NCI-H1092 (cell line): ENCODE data around the gene ABCB1.

Experiments
- DNase-seq: peaks from one replicate; lab custom pipeline; 2025; lab: John Stamatoyannopoulos, UW

The ABCB1 gene

DNA sequence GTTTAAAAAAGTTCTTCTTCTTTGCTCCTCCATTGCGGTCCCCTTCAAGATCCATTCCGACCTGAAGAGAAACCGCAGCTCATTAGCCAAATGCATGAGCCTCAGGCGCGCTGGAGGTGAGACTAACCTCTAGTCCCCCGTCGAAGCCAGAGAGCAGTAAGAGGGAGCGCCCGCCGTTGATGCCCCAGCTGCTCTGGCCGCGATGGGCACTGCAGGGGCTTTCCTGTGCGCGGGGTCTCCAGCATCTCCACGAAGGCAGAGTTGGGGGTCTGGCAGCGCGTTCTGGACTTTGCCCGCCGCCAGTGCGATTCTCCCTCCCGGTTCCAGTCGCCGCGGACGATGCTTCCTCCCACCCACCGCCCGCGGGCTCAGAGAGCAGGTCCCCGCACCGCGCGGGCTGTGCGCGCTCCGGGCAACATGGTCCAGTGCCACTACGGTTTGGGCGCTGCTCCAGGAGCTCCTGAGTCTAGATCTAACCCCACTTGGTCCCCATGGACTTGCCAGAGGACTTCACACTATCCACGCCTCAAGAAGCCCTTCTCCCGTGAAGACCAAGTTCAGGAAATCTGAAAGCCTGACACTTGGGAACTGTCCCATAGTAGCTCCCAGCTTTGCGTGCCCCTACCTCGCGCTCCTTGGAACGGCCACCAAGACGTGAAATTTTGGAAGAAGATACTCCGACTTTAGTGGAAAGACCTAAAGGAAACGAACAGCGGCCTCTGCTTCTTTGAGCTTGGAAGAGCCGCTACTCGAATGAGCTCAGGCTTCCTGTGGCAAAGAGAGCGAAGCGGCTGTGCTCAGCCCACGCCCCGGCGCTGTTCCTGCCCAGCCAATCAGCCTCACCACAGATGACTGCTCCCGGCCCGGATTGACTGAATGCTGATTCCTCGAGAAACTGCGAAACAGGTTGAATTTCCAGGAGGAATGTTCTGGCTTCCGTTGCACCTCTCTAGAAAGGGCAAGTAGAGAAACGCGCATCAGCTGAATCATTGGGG lies at the start of gene ABCB1:
Gene ABCB1, minus strand, starts transcription at position 755 of the 995 bp plus-strand sequence. Its CDS starts 700 bp downstream, at position 55.
- peak; percentile 2 for DNase-seq

DNA sequence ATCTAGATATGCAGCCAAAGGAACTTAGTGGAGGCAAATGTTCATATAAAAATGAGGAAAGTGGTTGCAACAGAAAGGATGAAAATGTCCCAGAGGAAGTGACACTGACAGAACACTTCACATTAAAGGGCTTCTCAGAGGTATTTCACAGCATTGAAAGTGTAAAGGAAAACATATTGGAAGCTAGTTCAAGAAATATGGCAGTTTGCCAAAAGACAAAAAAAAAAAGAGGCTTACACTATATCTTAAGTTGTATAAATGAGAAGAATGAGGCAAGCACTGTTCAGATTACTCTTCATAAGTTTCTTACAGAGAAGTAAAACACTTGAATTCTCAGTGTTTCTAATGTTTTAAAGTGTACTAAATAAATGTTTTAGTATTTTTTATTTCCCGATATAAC lies 47.6 kb upstream of the ABCB1 start:
- DNase-seq: no peak

DNA sequence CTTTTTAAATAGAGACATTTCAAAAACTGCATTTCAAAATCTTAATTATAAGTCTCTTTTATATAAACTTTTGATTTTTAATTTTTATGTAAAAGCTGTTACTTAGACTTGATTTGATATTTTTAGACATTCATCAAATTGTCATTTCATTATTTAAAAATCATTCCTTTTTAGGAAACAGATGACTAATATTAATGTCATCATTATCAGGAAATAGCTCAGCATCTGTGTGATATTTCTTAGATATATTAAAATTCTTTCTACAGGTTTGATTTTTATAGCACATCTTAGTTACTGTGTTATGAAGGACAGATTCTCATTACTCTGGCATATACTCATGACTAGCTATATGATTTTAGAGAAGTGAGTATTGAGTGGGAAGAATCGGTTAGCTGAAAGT lies 44.8 kb upstream of the ABCB1 start:
- DNase-seq: no peak

DNA sequence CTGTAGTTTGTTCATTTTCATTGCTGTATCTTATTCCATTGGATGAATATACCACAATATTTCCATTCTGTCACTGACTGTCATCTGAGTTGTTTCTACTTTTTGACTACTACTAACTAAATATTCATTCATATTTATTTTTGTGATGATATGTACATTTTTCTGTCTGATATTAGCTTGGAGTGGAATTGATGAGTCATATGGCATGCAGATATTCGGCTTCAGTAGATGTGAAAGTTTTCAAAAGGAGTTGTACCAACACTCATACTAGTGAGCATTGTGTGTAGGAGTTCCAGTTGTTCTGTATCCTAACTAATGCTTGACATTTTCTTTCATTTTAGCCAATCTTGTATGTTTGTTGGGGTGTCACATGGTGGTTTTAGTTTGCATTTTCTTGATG lies 35.2 kb upstream of the ABCB1 start:
- no peak for DNase-seq

DNA sequence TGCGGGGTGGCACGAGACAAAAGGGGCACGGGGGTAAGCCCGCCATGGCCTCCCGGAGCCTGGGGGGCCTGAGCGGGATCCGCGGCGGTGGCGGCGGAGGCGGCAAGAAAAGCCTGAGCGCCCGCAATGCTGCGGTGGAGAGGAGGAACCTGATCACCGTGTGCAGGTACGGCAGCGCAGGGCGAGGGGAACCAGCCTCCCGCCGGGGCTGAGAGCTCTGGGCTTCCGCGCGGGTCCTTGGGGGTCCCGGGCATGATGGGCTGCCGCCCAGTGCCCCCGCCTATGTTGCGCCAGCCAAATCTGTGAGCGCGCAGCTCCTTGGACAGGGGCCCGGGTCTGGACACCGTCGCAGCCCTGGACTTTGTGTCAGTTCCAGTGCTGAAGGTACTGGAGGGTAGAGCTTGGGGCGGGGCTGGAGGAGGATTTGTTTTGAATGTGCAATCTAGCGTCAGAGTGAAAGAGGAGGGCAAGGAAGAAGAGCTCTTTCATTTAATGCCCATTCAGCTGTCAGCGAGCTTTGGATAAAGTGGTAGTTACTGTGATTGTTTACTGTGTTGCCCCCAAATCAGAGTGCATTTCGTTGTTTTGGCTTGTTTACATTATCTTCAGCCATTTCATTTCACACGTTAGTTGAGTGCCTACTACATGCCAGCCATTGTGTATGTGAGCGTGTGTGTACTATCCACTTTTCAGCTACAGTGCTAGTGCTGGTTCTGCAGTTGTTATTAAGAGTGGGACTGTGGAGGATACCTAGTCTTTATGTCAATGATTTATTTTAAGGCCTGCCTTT lies 28.3 kb upstream of the ABCB1 start:
- peak; percentile 53 for DNase-seq

DNA sequence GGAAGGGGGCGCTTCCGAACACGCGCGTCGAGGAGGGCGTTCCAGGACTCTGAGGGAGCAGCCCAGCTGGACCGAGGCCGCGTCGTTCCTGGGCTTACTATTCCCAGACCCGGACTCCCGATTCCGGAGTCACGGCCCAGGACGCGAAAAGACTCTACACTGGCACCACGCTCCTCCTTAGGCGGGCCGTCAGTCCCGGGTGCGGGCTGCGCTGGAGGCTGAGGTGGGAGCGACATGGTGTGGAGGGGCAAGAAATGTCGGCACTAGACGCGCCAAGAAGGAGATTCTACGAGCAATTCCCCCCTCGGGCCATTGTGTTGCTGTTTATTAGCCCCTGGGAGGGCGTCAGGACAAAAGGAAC lies 26.9 kb upstream of the ABCB1 start:
- DNase-seq: peak; percentile 35

DNA sequence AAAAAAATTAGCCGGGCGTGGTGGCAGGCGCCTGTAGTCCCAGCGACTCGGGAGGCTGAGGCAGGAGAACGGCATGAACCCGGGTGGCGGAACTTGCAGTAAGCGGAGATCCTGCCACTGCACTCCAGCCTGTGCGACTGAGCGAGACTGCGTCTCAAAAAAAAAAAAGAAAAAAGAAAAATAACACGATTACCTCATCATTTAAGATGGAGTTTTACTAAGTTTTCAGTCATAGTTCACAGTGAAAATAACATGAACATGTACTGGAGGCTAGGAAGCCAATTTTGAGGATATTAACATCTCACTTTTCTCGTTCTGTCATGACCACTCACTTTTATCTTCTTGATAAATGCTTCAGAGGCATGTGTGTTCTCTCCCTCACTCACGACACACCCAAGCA lies 24.4 kb upstream of the ABCB1 start:
- no peak for DNase-seq

DNA sequence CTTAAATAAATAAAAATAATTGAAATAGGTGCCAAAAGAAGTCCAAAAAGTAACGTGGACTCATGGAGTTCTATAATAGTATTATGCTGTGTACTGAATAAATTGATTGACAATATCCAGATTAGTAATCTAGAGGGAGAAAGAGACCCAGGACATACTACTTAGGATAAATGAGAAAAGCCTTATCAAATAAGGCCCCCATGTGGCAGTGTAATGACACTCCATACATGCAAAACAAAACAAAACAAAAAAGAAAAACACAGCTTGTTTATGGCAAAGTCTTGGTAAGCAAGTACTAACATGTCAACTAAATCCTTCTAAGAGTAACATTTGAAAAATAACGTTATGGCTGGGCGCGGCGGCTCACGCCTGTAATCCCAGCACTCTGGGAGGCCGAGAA lies 23.9 kb upstream of the ABCB1 start:
- DNase-seq: no peak

DNA sequence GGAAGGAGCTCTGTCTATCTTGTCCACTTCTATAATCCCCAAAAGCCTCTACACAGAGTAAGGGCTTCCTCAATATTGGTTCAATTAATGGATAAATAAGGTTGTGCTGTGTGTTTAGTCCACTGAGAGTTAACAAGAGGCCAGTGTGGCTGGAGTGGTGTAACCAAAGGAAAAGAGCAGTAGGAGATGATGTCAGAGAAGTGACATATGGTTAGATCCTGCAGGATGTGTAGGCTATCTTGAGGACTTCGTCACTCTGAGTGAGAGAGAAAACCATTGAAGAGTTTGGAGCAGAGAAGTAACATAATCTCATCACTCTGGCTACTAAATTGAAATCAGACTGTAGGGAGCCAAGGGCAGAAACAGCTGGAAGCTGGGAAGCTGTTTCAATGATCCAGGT lies 14.5 kb upstream of the ABCB1 start:
- DNase-seq: no peak

DNA sequence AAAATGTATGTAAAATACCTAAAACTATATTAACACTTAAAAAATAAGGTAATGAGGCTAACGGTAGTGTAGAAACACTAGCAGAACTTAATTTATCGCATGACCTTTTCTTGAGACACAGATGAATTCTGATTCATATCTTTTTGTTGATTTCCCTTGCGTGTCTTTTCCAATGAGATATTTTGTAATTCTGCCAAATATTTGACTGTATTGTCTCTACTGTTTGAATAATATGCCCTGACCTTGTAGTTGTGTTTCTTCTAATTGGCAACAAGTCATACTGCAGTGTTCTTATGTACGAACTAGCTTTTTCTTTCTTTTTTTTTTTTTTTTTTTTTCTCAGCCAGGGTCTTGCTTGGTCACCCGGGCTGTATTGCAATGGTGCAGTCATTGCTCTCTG lies 9.2 kb upstream of the ABCB1 start:
- no peak for DNase-seq

DNA sequence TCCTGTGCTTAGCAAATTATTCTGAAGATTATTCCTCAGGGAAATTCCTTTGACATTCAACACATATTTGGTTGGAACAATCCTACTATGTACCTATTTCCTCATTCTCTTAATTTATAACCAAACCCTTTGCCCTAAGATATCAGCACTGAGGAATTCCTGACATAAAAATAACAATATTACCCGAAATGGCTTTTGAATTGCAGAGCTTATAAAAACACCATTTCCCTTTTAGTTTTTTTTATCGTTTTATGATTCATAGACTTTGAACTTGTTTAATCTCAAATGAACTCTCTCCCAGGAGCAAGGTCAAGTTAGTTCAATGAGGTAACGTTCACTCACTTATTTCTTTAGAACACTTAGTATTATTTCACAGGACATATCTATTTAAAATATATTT lies 7.7 kb upstream of the ABCB1 start:
- DNase-seq: no peak

DNA sequence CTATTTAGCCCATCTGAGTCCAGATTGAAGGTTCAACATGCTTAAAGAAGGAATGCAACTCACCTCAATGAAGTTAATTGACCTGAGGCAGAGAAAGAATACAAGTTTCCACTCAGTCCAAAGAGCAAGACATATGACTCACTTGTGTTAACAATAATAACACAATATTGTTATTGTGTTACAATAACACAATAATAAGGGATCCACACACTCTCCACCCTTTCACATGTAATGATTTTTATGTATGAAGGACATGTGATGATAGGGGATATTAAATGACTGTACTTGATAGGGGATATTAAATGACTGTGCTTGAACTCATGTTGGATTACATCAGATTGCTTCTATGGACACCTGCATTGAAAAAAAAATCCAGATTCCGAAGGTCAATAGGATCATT lies 3.6 kb upstream of the ABCB1 start:
- no peak for DNase-seq

DNA sequence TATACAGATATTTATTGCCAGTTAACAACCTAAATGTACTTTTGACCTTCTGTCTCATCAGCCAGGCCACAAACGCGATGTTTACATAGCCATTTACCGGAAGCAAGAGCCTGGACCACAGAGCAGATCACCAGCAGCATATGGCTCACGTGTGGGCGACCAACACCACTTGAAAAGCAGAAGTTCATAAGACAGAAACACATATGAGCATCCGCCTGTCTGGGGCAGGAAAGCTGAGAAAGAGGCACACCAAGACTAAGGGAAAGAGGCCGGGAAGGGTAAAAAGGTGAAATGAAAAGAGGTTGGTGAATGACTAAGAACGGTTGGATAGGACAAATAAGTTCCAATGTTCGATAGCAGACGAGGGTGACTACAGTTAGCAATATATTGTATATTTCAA lies 1.3 kb downstream of the ABCB1 start:
- no peak for DNase-seq

DNA sequence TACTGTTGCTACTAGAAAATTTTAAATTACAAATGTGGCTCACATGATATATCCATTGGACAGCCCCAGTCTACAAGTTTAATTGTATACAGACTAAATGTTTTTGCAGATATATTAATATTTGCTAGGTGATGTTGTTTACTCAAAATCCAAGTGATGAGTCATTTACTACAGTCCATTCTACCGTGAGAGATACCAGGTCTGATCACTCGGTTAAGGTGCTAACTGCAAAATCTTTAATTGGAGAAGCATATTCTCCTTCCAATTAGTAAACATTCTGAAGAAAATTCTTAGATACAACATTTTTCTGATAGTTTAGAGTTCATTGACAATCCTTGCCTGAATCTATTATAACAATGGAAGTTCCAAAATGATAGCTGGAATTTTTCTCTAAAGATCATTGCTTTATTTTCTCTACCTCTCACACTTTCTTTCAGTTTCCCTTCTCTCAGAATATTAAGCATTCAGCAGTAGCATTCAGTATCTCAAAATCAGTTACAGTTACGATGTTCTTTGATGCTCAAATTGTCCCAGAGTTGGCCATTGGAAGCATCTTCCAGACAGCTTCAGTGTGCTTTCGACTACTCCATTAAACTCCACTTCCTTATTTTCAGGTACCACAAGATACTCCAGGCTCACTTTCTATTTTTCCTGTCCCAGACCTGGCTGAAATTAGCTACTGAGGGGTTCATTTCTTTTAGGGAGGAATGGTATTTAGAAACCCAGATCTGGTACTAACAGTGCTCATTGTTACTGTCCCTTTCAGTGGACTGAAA lies 2.3 kb downstream of the ABCB1 start:
- DNase-seq: no peak

DNA sequence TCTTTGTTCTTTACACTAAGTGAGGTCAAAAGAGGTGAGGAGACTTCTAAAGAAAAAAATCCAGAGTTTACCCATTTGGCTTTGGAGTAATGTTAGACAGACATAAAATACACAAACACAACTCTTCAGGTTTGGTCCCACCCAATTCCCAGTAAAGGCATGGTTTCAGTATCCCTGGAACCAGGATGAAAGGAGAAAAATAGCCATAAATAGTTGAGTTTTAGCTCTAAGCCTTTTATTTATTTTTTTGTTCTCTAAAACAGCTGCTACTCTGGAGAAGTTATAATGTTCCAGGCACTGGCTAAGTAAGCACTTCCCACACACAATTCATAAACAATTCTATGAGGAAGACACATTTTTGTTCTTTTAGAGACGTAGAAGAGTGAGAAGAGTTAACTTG lies 4.0 kb downstream of the ABCB1 start:
- no peak for DNase-seq

DNA sequence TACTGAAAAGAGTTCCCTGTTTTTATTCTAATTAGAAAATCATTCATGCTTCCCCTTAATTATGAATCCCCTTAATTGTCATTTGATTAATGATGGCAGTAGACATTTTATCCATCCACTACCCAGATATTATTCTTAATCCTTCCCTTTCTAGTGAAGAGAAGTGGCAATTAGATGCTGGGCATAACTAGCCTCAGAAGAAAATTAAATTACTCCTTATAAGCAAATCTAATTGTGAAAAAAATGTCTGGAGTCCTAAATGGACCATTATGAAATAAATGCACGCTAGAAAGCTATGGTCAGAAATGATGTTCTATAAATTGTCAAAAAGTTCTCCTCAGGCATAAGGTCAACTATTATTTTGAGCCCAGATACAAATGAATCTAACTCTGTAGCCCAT lies 4.5 kb downstream of the ABCB1 start:
- no peak for DNase-seq

DNA sequence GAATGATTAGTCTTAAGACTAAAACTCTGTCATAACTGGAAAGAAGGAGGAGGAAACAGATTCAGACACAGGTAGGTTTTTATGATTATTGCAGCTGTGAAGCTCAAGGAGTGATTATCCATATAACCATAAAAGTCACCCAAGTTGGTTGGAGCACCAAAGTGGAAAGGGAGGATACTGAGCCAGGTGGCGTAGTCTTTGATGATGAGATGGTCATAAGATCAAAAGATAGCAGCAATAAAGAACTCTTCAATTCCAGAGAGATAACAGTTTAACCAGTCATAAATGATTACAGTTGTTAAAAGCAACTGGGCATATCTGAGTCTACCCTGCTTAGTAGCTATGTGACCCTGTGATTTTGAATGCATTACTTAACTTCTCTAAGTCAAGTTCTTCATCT lies 8.4 kb downstream of the ABCB1 start:
- no peak for DNase-seq

DNA sequence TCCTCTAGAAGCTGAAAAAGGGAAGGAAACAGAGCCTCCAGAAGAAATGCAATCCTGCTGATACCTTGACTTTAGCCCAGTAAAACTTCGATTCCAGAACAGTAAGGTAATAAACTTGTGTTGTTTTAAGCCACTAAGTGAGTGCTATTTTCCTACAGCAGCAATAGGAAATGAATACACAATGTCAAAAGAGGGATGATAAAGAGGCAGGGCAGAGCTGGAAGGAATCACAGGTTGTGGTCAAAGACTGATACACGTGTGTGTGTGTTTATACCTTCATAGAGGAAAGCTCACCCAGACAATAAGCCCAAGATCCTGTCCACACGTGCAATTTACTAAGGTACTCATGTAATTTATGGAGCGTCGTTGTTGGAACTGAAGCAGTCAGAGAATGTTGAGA lies 9.5 kb downstream of the ABCB1 start:
- DNase-seq: no peak

DNA sequence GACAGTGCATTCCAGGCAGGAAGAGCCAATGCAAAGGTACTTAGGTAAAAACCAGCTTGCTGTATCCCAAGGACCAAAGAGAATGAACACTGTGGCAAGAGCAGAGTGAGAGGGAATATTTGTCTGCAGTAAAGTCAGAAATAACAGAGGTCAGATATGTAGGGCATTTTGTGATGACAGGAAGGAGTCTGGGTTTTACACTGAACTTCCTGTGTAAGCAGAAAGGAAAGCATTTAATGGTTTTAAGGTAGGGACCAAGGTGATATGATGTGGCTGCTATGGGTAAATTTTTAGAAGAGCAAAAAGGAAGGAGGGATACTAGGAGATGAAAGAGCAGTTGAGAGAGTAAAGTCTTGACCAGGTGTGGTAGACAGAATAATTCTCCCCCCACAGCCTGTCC lies 10.1 kb downstream of the ABCB1 start:
- DNase-seq: no peak

DNA sequence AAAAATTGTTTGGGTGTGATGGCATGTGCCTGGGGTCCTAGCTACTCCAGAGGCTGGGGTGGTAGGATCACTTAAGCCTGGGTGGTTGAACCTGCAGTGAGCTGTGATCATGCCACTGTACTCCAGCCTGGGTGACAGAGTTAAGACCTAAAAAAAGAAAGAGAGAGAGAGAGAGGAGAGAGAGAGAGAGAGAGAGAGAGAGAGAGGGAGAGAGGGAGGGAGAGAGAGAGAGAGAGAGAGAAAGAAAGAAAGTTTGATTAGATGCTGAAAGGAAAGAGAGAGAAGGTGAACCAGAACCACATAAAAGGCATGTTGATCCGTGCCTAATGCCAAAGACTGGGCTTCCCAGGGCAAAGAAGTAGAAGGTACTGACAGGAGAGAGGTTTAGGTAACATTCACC lies 11.1 kb downstream of the ABCB1 start:
- no peak for DNase-seq

DNA sequence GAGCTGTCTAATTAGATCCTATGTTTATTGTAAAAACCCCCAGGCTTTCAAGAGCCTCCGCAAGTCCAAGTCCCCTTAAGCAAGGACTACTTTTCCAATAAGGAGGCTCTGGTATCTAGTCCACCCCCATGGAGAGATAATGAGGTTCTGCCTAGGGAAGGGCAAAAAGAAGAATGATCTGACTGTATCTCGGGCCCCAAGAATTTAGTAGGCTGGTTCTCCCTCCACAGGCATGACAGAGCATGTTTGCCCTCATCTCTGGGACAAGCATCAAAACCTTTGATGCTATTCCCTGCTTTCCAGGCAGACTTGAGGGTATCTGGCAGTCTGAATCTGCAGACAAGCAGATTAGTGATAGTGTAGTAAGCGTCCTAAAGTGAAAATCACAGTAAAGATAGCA lies 19.0 kb downstream of the ABCB1 start:
- DNase-seq: no peak

DNA sequence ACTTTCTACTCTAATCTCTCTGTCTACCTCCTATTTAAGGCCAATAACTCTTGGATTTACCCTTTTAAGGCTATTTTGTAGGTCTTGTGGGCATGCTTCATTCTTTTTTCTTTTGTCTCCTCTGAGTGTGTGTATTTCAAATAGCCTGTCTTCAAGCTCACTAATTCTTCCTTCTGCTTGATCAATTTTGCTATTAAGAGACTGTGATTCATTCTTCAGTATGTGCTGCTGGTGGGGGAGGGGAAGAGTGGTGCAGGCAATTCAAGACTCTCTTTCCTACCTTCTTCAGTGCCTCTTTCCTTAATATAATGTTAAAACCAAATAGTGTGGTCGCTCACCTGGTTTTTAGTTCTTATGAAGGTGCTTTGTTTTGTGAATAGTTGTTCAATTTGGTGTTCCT lies 20.0 kb downstream of the ABCB1 start:
- DNase-seq: no peak

DNA sequence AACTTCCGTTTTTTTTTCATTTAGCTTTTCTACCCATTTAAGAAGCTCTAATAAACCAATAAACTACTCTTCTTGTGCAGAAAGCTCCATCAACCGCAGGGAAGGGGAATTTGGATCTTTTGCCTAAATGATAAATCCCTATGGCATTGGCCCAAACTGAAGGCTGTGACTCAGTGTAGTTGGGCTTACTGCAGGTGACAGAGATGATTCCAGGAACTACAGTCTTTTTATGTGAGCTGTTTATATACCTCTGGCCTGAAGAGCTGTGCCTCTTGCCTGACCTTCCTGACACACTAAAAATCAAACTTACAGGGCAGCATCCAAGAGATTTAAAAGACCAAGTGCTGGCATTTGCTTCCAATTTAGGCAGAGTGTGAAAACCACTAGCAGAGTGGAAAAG lies 25.2 kb downstream of the ABCB1 start:
- DNase-seq: no peak
